CD4-positive, alpha-beta T cell treated with Interleukin-2 at 100 ng/mL for 4 hours (primary cell): ENCODE results near the gene HP1BP3.
A peak's percentile ranks its signal among the peaks of the same experiment; 100 is the strongest.
"Not testable (repeated sequence)": the region's sequence is repeated elsewhere in the genome, so short reads cannot be mapped to it uniquely, and the experiment has no call there.

Experiments used
- DNase-seq: peaks from one replicate; pipeline ENCODE4 v3.0.0-alpha.2; 2020; ENCODE audit warnings: low spot score

Gene HP1BP3

GRCh38 chr1:20726932-20727745 is 60.0 kb downstream of the HP1BP3 start:
- no peak for DNase-seq

DNA sequence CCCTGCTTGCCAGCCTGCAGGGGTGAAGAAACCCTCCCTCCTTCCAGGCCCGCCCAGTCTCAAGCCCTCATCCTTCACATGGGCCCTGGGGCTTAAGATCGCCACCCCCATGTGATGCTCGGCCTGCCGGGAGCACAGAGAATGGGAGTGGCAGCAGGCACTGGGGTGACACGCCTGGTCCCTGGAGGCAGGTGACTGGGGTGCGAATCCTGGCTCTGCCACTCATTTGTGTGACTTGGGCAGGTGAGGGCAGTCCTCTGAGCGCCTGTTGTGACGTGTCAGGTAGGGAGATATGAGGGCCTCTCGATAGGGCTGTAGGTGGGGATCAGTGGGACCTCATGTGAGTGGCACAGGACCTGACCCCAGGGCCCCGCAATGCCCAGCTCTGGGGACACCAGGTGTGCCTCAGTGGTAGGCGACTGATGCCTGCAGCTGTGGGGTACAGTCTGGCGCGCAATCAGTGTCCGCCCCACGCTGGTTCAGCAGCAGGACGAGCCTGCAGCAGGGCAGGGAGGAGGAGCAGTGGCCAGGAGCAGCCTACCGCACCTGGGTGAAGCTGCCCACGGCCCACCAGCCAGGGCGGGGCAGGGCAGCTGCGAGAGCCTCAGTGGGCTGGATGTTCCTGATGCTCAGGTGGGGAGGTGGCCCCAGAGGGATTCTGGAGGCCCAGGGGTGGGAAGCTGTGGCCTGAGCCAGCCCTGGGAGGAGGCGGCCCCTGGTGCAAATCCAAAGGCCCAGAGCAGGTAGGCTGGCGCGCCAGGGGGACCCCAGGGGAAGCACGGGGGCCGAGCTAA is 60.8 kb downstream of the HP1BP3 start:
- DNase-seq, result no peak

DNA sequence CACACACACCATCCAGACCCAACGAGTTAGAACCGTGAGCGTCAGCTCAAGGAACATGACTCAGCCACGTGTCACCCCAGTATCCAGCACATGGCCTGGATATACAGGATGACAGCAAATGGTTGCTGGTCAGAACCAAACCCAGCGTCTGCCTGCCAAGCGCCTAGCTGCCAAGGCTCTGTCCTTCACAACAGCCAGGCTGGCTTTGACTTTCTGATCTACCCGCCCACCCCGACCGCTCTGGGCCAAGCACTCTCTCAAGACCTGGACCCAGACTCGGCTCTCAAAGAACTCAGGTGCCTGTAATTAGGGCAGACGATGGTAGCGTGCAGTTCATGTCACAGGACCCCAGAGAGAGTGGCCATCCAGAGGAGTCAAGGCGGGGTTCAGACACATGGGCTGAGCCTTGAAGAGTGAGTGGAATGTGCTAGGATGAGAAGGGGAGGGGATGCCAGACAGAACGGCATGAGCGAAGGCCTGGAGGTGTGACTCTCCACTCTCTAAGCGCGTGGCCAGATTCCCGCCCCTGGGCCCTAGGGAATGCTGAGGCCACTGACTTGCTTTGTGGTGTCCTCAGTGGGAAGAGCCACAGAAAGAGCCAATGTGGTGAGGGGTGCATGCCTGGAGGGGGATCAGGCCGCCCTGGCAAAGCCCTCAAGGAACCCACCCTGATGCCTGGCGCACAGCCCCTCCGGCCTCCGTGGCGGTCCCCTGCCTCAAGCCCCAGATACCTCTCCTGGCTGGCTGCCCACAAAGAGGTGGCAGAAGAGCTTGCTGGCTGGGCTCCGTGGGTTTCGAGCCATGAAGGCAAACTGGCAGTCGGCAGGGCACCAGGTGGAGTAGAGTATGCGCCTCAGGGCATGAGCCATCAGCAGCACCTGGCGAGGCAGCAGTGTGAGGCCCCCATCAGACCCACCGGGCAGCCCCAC is 61.7 kb downstream of the HP1BP3 start:
- no peak for DNase-seq

GRCh38 chr1:20724364-20725188 is 62.5 kb downstream of the HP1BP3 start:
- no peak for DNase-seq

DNA sequence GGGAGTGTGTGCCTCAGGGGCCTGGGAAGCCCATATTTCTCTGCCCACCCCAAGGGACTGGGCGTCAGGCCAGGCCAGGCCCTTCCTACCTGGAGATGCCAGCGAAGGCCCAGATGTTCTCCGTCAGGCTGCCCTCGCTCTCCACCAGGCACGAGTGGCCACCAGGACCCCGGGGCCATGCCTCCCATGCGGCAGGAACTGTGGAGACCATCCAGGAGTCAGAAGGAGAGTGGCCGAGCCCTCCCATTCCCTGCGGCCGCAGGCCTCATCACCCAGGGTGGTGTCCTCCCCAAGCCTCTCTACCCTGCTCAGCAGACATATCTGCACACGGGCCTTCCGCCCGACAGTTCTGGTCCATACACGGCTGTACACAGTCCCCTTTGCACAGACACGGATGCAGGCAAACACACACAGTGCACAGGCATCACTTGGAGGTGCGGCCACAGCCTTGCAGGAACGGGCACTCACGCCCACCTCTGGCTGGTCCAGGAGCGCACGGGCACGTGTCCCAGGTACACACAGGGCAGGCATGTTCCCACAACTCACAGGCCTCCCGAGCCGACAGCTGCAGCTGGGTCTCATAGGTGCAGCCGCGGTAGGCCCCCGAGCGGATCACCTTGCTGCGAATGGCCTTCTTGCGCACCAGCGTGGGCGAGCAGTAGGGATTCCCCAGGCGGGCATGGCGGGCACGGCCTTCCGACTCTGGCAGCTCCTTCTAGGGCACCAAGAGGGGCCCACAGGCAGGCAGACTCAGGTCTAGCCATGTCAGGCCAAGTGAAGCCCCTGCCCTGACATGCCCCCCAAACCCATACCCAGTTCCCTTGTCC is 63.4 kb downstream of the HP1BP3 start:
- DNase-seq, result no peak

GRCh38 chr1:20723159-20723536 is 64.0 kb downstream of the HP1BP3 start:
- no peak for DNase-seq

- no peak for DNase-seq
Observed at GRCh38 chr1:20721117-20722061, 65.7 kb downstream of the HP1BP3 start.

- no peak for DNase-seq
Observed at GRCh38 chr1:20720631-20721091, 66.4 kb downstream of the HP1BP3 start.

DNA sequence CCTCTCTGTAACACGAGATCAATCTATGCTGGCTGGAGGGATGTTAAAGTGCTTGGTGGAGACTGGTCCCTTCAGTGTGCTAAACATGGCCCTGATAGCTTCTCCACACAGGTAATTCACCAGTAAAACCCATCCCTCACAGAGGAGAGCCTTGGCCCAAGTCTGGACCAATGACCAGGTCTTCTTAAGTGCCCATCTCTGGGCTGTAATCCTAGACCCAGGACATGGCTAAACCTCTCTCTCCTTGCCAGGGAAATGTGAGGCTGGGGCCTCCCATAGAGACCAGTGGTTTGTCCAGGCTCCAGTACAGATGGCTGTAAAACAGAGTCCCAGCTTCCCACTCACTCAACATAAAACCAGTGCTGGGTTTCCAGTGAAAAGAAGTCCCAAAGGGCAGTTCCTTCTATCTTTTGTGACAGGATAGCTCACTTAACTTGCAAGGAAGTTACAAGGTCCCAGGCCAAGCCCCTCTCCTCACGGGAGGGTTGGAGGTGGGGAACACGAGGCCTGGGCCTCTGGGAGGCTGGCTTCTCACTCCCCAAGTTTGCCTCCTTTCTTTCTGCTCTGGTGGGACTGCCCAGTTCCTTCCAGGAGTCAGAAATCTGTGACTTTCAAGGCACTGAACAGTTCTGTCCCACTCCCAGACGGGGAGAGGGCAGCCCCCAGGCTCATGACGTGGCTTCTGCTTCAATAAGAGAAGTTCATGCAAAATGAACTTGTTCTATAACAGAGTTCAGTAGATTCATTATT is 67.1 kb downstream of the HP1BP3 start:
- DNase-seq, result no peak

DNA sequence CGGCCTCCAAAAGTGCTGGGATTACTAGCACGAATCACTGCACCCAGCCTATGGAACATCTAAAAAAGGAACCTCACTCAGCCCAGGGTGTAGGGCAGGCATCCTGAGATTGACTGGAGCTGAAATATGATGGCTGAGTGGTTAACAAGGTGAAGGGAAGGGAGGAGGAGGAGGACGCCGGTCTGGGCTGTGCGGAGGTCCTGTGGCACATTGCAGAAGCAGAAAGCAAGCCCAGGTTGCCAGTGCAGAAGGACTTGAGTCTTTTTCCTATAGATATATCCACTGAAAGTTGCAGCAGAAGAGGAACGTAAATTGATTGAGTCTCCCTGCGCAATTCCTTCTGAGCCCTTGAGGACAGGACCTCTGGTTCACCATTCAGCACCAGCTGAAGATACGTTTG is 67.8 kb downstream of the HP1BP3 start:
- no peak for DNase-seq

DNA sequence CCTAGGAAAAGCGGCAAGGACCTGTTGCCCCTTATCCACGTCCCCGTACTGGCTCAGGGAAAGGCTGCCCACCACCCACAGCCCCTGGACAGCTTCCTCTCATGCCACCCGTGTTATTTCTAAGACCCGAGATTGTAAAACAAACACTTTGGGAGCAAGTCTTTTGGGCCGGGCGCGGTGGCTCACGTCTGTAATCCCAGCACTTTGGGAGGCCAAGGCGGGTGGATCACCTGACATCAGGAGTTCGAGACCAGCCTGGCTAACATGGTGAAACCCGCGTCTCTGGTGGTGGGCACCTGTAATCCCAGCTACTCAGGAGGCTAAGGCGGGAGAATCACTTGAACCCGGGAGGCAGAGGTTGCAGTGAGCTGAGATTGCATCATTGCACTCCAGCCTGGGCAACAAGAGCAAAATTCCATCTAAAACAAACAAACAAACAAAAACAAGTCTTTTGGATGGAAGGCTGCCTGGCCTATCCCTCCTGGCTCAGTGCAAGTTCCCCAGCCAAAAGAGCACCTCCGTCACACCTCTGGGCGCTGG is 68.7 kb downstream of the HP1BP3 start:
- DNase-seq, result not testable (repeated sequence)

DNA sequence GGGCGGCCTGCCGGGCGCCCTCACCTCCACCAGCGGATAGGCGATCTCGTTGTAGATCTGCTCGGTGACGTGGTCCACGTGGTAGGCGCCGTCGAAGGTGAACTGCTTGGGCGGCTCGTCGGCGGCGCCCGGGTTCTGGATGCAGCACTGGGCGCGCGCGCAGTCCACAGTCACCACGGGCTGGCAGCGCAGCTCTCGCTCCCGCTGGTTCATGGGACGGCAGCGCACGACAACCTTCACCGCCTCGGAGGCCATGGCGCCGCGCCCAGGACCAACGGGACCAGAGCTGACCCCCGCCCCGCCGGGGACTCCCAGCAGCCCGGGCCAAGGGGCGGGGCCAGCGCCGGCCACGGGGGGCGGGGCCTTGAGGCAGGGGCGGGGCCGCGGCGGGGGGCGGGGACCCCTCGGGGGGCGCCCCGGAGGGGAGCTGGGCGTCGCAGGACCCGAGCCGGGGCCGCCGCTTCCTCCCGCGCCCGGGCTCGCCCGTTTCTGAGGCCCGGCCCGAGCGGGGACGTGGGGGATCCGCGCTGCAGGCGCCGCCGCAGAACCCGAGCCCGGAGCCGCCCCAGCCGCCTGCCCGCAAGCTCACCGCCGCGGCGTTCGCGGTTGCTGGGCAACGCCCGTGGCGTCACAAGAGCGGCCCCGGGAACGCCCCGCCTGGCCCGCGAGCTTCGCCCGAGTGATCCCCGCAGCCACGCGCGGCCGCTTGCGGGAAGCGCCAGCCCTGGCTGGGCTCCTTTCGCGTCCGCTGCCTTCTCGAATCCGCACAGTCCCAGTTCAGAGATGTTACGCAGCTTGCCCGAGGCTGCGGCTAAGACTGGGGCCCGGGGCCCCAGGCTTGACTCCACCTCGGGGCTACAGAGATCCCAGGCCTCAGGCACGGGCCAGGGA is 69.4 kb downstream of the HP1BP3 start, which contains the start of gene KIF17:
Gene KIF17, minus strand, starts transcription at position 556 of the 891 bp plus-strand sequence. Its CDS starts 301 bp downstream, at position 255.
- peak; percentile 59 for DNase-seq

GRCh38 chr1:20716232-20716631 is 70.9 kb downstream of the HP1BP3 start:
- DNase-seq, result no peak

- DNase-seq, result no peak
Observed at GRCh38 chr1:20715406-20715805, 71.7 kb downstream of the HP1BP3 start.

DNA sequence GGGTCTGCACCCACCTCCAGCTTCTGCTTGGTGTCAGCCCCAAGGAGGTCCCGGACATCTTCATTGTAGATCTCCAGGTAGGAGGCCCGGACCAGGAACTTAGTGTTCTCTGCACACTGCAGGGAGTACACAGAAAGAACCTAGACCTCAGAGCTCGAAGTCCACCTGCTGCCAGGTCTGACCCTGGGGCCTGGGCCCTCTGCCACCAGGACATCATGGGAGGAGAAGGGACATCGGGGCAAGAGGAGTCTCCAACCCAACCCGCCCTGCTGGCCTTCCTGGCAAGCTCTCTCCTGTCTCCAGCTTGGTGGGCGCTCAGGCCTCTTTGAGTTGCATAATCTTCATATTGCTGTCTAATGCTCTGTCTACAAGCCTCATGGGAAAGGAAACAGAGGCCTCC is 73.7 kb downstream of the HP1BP3 start:
- no peak for DNase-seq

GRCh38 chr1:20712215-20712577 is 74.9 kb downstream of the HP1BP3 start:
- DNase-seq, result no peak
